Cardiac fibroblast (primary cell): Measurements from ENCODE around the gene ALDH5A1.

Experiments
- DNase-seq, 2 donors: peaks; one replicate each; pipeline versions ENCODE4 v3.0.0 to v3.0.0-alpha.2; 2010; ENCODE audit warnings: low read depth in 2 of 2
- H3K4me3 ChIP-seq, 2 donors: replicated peaks in 1 of 2; 1 replicate in 1 of 2; 2 replicates in 1 of 2; pipeline ENCODE4 v1.5.1; 2011; ENCODE audit warnings: low read depth in 2 of 2, low read length in 2 of 2, mild to moderate bottlenecking in 2 of 2, moderate library complexity in 1 of 2
- TF ChIP-seq, protein P1 (sequence below): IDR thresholded peaks from one replicate; pipeline ENCODE4 v1.5.1; 2011; ENCODE audit warnings: low read depth, mild to moderate bottlenecking, low read length, inconsistent platforms

Gene ALDH5A1

DNA sequence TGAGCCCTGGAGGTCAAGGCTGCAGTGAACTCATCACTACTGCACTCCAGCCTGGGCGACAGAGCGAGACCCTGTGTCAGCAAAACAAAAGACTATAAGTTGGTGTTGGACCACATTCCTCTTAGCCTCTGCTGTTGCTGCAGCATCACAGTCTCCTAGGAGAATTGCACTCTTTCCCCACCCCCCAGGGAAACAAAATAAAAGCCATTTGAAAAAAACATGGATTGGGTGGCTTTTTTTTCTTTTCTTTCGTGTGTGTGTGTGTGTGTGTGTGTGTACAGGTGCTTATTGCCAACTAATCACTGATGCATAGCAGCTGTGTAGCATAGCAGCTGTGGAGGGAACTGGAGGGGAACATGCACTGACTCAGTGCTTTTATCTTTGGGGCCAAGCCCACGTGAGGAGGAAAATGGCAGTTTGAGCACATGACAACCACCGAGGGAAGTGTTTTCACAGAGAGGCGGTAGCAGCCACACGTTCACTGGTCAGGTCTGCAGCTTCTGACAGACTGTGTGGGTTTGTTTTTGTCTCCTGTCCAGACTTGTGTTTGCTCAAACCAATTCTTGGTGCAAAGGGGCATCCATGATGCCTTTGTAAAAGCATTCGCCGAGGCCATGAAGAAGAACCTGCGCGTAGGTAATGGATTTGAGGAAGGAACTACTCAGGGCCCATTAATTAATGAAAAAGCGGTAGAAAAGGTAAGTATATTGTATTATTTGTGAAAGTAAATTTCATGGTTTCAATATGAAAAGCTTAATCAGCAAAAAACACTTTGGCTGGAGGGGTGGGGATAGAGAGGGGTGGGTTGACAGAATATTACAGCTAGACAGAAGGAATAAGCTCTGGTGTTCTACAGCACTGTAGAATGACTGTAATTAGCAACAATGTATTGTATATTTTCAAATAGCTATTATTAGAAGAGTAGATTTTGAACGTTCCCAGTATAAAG is 27.7 kb downstream of the ALDH5A1 start:
- H3K4me3 ChIP-seq, result no peak overlapping the region
- TF ChIP-seq, protein P1, sequence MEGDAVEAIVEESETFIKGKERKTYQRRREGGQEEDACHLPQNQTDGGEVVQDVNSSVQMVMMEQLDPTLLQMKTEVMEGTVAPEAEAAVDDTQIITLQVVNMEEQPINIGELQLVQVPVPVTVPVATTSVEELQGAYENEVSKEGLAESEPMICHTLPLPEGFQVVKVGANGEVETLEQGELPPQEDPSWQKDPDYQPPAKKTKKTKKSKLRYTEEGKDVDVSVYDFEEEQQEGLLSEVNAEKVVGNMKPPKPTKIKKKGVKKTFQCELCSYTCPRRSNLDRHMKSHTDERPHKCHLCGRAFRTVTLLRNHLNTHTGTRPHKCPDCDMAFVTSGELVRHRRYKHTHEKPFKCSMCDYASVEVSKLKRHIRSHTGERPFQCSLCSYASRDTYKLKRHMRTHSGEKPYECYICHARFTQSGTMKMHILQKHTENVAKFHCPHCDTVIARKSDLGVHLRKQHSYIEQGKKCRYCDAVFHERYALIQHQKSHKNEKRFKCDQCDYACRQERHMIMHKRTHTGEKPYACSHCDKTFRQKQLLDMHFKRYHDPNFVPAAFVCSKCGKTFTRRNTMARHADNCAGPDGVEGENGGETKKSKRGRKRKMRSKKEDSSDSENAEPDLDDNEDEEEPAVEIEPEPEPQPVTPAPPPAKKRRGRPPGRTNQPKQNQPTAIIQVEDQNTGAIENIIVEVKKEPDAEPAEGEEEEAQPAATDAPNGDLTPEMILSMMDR, result no peak
- peak; percentile 5 to 22 for DNase-seq

DNA sequence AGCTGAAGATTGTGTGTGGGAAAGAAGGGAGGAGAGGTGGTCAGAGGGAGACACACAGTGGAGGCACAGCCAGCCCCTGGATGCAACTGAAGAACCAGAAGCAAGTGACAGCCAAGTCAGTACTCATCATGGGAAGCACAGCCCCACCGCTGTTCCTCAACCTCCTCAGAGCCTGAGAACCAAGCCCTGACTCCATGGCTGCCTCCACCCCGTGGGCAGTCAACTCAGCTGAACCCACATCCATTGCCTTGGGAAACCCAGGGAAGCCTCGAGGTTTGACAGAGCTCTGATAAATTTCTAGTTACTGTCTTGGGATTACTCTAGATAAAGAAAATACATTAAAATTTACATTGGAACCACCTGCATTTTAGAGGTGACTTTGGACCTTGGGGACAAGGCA is 29.6 kb downstream of the ALDH5A1 start:
- no peak for DNase-seq
- TF ChIP-seq, protein P1, result no peak
- H3K4me3 ChIP-seq, result no peak overlapping the region

DNA sequence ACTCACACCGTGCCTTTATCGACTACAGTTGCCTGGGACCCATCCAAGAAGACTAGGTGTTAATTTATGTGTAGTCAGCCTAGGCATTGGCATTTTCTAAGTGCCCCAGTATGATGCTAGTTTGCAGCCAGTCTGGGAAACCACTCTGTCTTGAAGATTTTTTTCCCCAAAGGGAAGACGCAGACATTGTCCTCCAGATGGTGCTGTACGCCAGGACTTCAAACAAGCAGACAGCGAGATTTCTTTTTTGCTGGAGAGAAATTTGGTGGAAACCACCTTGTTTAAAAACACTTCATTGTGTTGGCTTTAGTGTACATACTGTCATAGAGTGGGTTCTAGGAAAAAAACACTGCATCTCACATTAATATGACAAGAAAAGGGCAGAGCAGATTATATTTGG is 30.0 kb downstream of the ALDH5A1 start:
- peak; percentile 67 to 68 for DNase-seq
- TF ChIP-seq, protein P1, result peak; percentile 48
- H3K4me3 ChIP-seq, result no peak overlapping the region

DNA sequence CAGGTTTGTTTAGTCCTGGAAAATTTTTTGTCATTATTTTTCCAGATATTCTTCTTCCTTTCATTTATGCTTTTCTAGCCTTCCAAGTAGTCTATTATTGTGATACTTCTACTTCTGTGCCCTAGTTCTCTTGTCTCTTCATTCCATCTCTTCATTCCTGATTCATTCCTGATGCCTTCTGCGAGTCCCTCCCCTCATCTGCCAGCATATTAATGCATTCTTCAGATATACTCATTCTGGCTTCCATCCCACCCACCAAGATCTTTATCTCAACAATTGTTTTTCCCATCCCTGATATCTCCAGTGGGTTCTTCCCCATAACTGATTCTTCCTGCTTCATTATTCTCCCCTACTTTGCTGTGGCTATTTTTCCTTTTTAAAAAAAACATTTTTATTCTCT is 35.2 kb downstream of the ALDH5A1 start:
- H3K4me3 ChIP-seq, result no peak overlapping the region
- DNase-seq, result no peak
- TF ChIP-seq, protein P1, result no peak

DNA sequence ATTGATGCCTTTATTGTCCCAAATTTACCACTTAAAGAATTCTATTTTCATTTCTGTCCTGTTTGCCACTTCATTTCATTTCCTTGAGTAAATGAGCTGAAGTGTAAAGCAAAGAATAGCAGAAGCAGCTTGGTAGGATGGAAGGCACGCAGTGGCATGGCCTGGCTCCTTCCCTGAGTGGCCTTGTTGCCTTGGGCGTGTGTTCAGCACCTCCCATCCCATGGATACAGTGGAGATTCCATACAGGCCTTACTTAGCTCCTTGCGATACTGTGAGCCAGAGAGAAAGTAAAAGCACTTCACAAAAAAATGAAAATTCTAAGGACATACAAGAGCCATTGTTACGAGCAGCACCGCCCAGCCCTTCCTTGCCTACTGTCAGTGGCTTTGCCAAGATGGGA is 39.6 kb downstream of the ALDH5A1 start:
- no peak overlapping the region for H3K4me3 ChIP-seq
- TF ChIP-seq, protein P1, result no peak
- no peak for DNase-seq

DNA sequence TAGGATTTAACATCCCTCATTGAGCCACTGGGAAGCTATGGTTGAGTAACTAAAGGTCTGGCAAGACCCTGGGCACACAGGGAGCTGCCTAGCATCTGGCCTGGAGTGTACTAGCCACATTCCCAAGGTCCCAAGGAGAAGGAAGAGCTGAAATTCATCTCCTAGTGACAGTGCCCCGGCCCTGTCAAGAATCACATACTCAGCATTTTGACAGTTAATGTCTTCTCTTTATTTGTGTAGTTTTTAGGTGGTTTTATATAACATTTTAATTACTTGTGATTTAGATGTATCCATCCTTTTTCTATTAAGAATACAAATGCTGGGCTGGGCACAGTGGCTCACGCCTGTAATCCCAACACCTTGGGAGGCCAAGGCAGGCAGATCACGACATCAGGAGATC is 40.4 kb downstream of the ALDH5A1 start:
- no peak for DNase-seq
- no peak overlapping the region for H3K4me3 ChIP-seq
- TF ChIP-seq, protein P1, result no peak

DNA sequence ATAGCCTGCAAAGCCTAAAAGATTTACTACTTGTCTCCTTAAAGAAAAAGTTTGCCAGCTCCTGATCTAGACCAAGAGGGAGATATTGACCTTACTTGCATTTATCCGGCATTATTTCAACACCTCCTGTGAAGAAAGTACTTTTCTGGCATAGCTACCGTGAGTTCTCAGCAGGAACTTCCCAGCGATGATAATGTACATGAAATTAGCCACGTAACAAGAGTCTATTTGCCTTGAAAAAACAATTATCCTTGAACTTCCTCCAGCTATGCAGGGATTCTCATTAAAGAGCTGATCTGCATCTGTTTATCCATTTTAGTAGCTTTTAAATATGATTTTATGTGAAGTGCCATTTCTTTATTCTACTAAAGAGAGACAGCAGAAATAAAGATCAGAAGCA is 41.7 kb downstream of the ALDH5A1 start:
- DNase-seq, result peak; percentile 5 to 7
- TF ChIP-seq, protein P1, result no peak
- no peak overlapping the region for H3K4me3 ChIP-seq
